Chondrocyte (in vitro differentiated cells): ENCODE results near the gene C1RL. TPM values are rescaled to one million over a fixed set of nuclear protein-coding genes. Genes with fewer than 3 reads are reported as not detected.
A peak's percentile ranks its signal among the peaks of the same experiment; 100 is the strongest.

ENCODE experiments used
- DNase-seq: peaks from one replicate; pipeline ENCODE4 v3.0.0; 2021; ENCODE audit warnings: mixed read lengths, low spot score
- H3K27ac Mint-ChIP-seq: one replicate; pipeline ENCODE4 v1.8.0; 2021; ENCODE audit warnings: mild to moderate bottlenecking, moderate library complexity, mixed read lengths; ENCODE audit not compliant: unreplicated experiment
- H3K27me3 Mint-ChIP-seq: 2 replicates; pipeline ENCODE4 v1.8.0; 2021; ENCODE audit warnings: low read depth, mixed read lengths
- H3K36me3 Mint-ChIP-seq: 2 replicates; pipeline ENCODE4 v1.8.0; 2021; ENCODE audit warnings: low read depth, mixed read lengths
- H3K4me1 Mint-ChIP-seq: 2 replicates; pipeline ENCODE4 v1.8.0; 2021; ENCODE audit warnings: low read depth, mild to moderate bottlenecking, mixed read lengths
- H3K4me3 Mint-ChIP-seq: one replicate; pipeline ENCODE4 v1.8.0; 2021; ENCODE audit warnings: mild to moderate bottlenecking, moderate library complexity, mixed read lengths; ENCODE audit not compliant: unreplicated experiment
- H3K9me3 Mint-ChIP-seq: 2 replicates; pipeline ENCODE4 v1.8.0; 2021; ENCODE audit warnings: low read depth, mixed read lengths
- CTCF ChIP-seq: fragments of 200-600 bp; sonication (generic); IDR thresholded peaks from 2 replicates; pipeline ENCODE4 v1.5.0; 2021; ENCODE audit warnings: antibody characterized with exemption, mild to moderate bottlenecking, moderate library complexity
- total RNA-seq: library from RNA; stranded (reverse); gene quantifications from 3 replicates; pipeline ENCODE4 v1.2.1, GENCODE V29; 2021

C1RL gene
- total RNA-seq, 1 donor from 2014 or later = 21.0 TPM

- H3K9me3 Mint-ChIP-seq = no peaks in the 10 kb centered on the region
- H3K4me3 Mint-ChIP-seq = no peak overlapping the region
- no peak for TF ChIP-seq CTCF
- DNase-seq = no peak
- no peak overlapping the region for H3K27ac Mint-ChIP-seq
- H3K4me1 Mint-ChIP-seq = peaks cover 7% of the 10 kb centered on the region
- peaks cover 1% of the 10 kb centered on the region for H3K27me3 Mint-ChIP-seq
- peaks cover 8% of the 10 kb centered on the region for H3K36me3 Mint-ChIP-seq
Observed at GRCh38 chr12:7099290-7099996, 9.6 kb downstream of the C1RL start.

GRCh38 chr12:7096979-7097378 lies 12.0 kb downstream of the C1RL start:
- Mint-ChIP-seq H3K27me3 (peaks cover 1% of the 10 kb centered on the region), H3K4me3 (no peak overlapping the region), H3K27ac (no peak overlapping the region), H3K36me3 (peaks cover 6% of the 10 kb centered on the region), H3K9me3 (no peaks in the 10 kb centered on the region), H3K4me1 (peaks cover 9% of the 10 kb centered on the region)
- no peak for TF ChIP-seq CTCF
- DNase-seq = no peak

DNA sequence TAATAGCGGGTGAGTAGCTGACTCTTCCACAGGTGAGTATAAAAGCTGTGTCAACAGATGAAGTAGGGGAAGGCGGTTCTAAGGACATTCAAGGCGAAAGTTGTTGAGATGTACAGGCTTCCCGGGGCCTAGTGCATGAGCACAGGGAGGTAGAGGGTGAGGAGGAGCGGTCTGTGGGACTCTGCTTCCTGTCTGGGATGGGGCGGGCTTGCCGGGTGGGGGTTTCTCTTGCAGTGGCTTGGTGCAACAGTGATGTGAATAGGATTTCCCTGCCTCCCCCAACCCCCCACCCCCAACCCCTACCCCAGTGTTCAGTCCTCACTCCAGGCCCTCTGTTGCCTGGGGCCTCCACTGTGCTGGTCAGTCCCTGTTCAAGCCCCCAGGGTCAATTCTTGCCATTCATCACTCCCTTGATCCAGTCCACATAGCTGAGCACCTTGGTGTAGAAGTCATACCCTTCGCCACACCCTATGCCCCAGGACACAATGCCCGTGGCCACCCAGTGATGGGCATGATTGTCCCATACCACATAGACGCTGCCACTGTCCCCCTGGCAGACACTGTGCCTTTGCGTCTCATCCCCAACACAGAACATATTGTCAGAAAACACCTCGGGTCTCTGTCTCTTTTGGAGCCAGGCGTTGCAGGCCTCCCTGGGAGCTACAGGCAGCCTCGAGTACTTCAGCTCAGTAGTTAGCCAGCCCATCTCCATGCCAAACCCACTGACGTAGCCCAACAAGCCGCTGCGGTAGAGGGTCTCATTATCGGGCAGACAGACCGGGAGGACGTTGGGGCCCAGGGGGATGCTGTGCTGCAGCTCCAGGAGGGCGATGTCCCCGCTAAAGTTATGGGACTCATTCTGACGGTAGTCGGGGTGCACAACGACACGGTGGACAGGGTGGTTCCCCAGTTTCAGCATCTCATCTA lies 12.7 kb downstream of the C1RL start:
- TF ChIP-seq CTCF = no peak
- peaks cover 1% of the 10 kb centered on the region for H3K27me3 Mint-ChIP-seq
- no peaks in the 10 kb centered on the region for H3K9me3 Mint-ChIP-seq
- no peak overlapping the region for H3K27ac Mint-ChIP-seq
- H3K4me1 Mint-ChIP-seq = peaks cover 10% of the 10 kb centered on the region
- H3K4me3 Mint-ChIP-seq = no peak overlapping the region
- DNase-seq = peak; percentile 65
- H3K36me3 Mint-ChIP-seq = peaks cover 6% of the 10 kb centered on the region

- DNase-seq = no peak
- TF ChIP-seq CTCF = no peak
- H3K27ac Mint-ChIP-seq = no peak overlapping the region
Observed at GRCh38 chr12:7093892-7094291, 15.1 kb downstream of the C1RL start.

GRCh38 chr12:7093486-7093885 lies 15.5 kb downstream of the C1RL start:
- Mint-ChIP-seq H3K4me1 (peaks cover 13% of the 10 kb centered on the region), H3K27me3 (peaks cover 3% of the 10 kb centered on the region), H3K36me3 (peaks cover 5% of the 10 kb centered on the region), H3K9me3 (no peaks in the 10 kb centered on the region), H3K27ac (no peak overlapping the region), H3K4me3 (no peak overlapping the region)
- DNase-seq = no peak
- no peak for TF ChIP-seq CTCF

More at GRCh38 chr12:7093892-7094291, 15.1 kb downstream of the C1RL start:
- Mint-ChIP-seq H3K36me3 (peaks cover 5% of the 10 kb centered on the region), H3K27me3 (peaks cover 3% of the 10 kb centered on the region), H3K4me3 (no peak overlapping the region), H3K9me3 (no peaks in the 10 kb centered on the region), H3K4me1 (peaks cover 13% of the 10 kb centered on the region)
